Muscle of leg (tissue), 11 donors: ENCODE measurements around the gene IWS1. TPM values are rescaled to one million over a fixed set of nuclear protein-coding genes. Genes with fewer than 3 reads are reported as not detected.

Experiments
- DNase-seq: peaks from one replicate; pipeline ENCODE4 v3.0.0; 2013
- H3K27ac ChIP-seq: one replicate; pipeline ENCODE4 v1.5.1; 2013; ENCODE audit warnings: mild to moderate bottlenecking, low read length, control low read depth
- H3K27me3 ChIP-seq: one replicate; pipeline ENCODE4 v1.6.1; 2013; ENCODE audit warnings: low read length; ENCODE audit not compliant: control insufficient read depth, insufficient read depth
- H3K36me3 ChIP-seq: one replicate; pipeline ENCODE4 v1.6.1; 2013; ENCODE audit warnings: low read length; ENCODE audit not compliant: control insufficient read depth, insufficient read depth
- H3K4me1 ChIP-seq: one replicate; pipeline ENCODE4 v1.6.1; 2013; ENCODE audit warnings: low read length; ENCODE audit not compliant: control insufficient read depth, insufficient read depth
- H3K4me3 ChIP-seq: one replicate; pipeline ENCODE4 v1.5.1; 2013; ENCODE audit warnings: low read length, control low read depth
- H3K9me3 ChIP-seq: replicated peaks from 2 replicates; pipeline ENCODE4 v1.6.1; 2013; ENCODE audit warnings: low read depth, low read length; ENCODE audit not compliant: control insufficient read depth
- WGBS: methylation state at CpG from one replicate; pipeline ENCODE4 v1.1.5; 2013; ENCODE audit warnings: missing lambda C conversion rate; ENCODE audit not compliant: insufficient coverage; 5-methylcytosine and 5-hydroxymethylcytosine counted together
- polyA plus RNA-seq, 8 donors: library from polyadenylated mRNA; unstranded; fragments of 120-200 nt; gene quantifications; one replicate each; pipeline versions ENCODE4 v1.2.1 to v1.2.3, GENCODE V29; 2013; ENCODE audit warnings: inconsistent platforms in 1 of 8, low replicate concordance in 1 of 8; ENCODE audit not compliant: insufficient read length in 8 of 8, insufficient read depth in 1 of 8
- total RNA-seq: library from RNA; stranded (reverse); fragments of 120-200 nt; gene quantifications from one replicate; pipeline ENCODE4 v1.2.4, GENCODE V29; 2013

IWS1 gene
- total and polyA plus RNA-seq, 9 donors: 43.0 to 58.5 (median 48.7) TPM

DNA sequence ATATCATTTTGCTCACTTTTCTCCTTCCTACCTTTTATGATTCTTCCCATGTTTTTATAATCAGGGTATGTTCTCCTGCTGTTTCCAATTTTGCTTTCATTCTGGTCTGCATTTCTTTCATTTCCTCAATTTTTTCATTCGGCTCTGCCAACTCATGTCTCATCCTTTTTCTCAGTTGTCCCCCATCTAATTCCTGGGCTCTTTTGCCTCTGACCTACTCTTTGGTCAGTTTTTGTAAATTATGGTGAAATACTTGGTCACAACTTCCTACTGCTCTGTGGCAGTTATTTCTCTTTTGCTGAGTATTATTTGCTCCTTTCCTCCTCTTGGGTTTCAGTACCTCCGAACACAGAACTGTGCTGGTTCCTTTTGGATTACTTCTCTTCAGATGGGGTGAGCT, 36.6 kb upstream of the IWS1 start:
- no CpG with 5 or more reads among the region's 2 CpGs for WGBS
- Histone ChIP-seq H3K27ac (no peak overlapping the region), H3K9me3 (no peaks in the 10 kb centered on the region), H3K4me3 (no peak overlapping the region), H3K27me3 (peaks cover 7% of the 10 kb centered on the region), H3K4me1 (no peaks in the 10 kb centered on the region), H3K36me3 (no peaks in the 10 kb centered on the region)
- DNase-seq: no peak

DNA sequence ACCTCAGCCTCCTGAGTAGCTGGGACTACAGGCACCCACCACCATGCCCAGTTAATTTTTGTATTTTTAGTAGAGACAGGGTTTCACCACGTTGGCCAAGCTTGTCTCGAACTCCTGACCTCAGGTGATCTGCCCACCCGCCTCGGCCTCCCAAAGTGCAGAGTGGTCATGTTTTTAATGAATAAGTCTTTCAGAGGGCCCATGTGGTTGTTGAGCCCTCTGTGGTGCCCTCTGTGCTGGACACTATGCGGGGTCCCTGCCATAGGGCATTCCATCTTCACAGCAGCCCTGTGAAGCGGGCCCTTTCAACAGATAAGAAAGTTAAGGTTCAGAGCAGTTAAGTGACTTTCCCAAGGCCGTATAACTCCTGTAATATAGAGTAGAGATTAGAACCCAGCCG, 35.1 kb upstream of the IWS1 start:
- H3K4me3 ChIP-seq: no peak overlapping the region
- no peaks in the 10 kb centered on the region for H3K9me3 ChIP-seq
- H3K36me3 ChIP-seq: no peaks in the 10 kb centered on the region
- DNase-seq: no peak
- no peak overlapping the region for H3K27ac ChIP-seq
- 88% methylated on average over 5 of the region's 8 CpGs for WGBS
- H3K27me3 ChIP-seq: peaks cover 5% of the 10 kb centered on the region
- H3K4me1 ChIP-seq: no peaks in the 10 kb centered on the region

DNA sequence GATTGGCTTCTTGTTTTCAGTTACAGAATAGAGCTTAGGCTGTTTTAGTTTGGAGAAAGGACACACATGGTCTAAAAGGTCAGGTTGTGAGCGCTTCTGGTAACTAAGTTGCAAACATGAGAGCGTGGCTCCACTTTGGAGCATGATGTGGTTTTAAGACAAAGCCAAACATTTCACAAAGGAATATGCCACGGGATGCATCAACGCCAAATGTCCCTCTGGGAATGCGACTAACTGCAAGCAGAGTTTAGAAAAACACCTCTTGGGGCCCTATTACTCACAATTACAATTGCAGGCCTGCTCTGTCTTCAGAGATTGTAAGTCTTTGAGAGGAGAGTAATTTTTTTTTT, 34.6 kb upstream of the IWS1 start:
- H3K27ac ChIP-seq: no peak overlapping the region
- no peaks in the 10 kb centered on the region for H3K4me1 ChIP-seq
- no peaks in the 10 kb centered on the region for H3K36me3 ChIP-seq
- no peak for DNase-seq
- H3K9me3 ChIP-seq: no peaks in the 10 kb centered on the region
- no peak overlapping the region for H3K4me3 ChIP-seq
- peaks cover 5% of the 10 kb centered on the region for H3K27me3 ChIP-seq
- WGBS: 85% methylated on average over 2 of the region's 5 CpGs

DNA sequence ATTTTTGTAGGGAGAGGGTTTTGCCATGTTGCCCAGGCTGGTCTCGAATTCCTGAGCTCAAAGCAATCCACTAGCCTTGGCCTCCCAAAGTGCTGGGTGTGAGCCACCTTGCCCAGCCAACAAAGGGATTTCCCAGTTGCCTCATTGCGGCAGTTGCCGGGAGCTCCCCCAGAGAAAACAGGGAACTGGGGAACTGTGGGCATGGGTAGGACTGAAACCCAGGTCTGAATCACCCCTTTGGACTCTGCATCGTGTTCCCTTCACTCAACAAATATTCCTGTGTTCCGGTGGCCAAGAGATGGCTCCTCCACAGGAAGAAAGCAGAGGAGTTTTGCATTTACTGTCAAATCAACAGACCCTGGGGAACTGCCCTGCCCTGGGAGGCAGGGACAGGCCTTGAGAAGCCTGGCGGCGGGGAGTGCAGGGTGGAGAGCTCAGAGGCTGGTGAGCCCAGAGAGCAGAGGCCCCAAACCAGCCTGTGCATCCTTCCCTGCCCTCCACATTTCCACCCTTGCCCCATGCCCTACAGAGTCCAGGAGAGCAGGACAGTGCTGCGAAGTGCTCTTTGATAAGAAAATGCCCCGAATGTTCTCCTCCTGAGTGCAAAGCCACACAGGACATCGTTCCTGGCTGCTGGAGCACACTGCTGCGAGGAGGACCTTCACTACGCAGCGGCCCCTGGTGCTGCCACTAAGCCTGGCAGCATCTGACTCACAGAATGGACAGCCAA, 34.1 kb upstream of the IWS1 start:
- no peak overlapping the region for H3K27ac ChIP-seq
- no peak for DNase-seq
- 66% methylated on average over 10 of the region's 13 CpGs for WGBS
- no peaks in the 10 kb centered on the region for H3K4me1 ChIP-seq
- H3K9me3 ChIP-seq: no peaks in the 10 kb centered on the region
- peaks cover 5% of the 10 kb centered on the region for H3K27me3 ChIP-seq
- no peaks in the 10 kb centered on the region for H3K36me3 ChIP-seq
- H3K4me3 ChIP-seq: no peak overlapping the region

DNA sequence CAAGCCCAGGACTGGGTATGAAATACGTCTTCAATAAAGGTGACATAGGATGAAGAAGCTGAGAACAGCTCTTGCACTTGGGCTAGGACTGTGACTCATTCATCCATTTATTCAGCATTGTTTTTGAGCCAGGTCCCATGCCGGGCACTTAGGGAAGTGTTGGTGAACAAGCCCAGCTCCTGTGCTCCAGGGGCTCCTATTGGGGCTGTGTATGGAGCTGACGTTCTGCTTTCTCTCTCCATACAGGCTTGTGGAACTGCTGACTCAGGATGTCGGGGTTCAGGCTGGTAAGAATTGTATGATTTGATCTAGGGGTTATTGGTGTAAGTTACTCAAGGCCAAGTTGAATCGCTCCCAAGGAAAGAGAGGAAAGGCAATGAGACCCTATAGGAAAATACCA, 33.2 kb upstream of the IWS1 start:
- H3K27ac ChIP-seq: no peak overlapping the region
- H3K36me3 ChIP-seq: no peaks in the 10 kb centered on the region
- 65% methylated on average over 2 of the region's 5 CpGs for WGBS
- no peaks in the 10 kb centered on the region for H3K4me1 ChIP-seq
- H3K4me3 ChIP-seq: no peak overlapping the region
- DNase-seq: no peak
- H3K9me3 ChIP-seq: no peaks in the 10 kb centered on the region
- H3K27me3 ChIP-seq: peaks cover 5% of the 10 kb centered on the region

DNA sequence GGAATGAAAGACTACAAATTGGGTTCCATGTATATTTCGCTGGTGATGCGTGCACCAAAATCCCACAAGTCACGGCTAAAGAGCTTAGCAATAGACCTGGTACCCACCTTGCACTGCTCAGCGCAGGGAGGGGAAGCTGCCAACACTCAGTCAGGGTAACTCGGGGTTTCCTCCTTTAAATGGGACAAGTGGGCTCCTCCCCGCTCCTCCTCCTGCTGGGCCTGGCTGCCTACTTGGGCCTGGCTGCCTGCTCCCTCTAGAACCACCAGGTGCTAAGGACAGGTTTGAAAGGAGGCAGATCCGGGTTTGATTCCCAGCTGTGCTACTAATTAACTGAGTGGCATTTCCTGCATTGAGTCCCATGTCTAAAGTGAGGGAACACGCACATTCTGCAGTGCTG, 32.6 kb upstream of the IWS1 start:
- no peak for DNase-seq
- no peaks in the 10 kb centered on the region for H3K4me1 ChIP-seq
- H3K27ac ChIP-seq: no peak overlapping the region
- peaks cover 5% of the 10 kb centered on the region for H3K27me3 ChIP-seq
- no peaks in the 10 kb centered on the region for H3K36me3 ChIP-seq
- WGBS: 71% methylated on average over 8 of the region's 8 CpGs
- H3K4me3 ChIP-seq: no peak overlapping the region
- H3K9me3 ChIP-seq: no peaks in the 10 kb centered on the region

DNA sequence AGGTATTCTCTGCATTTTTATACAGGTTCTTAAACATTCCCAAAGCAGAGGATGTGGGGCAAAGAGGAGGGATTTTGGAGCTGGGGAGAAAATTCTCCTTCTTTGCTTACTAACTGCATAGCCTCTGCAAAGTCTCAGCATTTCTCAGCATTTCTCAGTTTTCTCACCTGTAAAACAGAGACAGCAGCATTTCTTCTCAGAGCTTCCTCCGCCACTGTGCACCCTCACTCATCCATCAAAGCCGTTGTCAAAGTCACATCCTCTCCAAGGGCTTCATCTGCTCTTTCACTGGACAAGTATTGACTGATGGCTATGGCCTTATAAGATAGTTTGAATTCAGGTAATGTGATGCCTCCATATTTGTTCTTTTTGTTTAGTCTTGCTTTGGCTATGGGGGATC, 26.6 kb upstream of the IWS1 start:
- Histone ChIP-seq H3K36me3 (no peaks in the 10 kb centered on the region), H3K4me3 (no peak overlapping the region), H3K27me3 (no peaks in the 10 kb centered on the region), H3K4me1 (no peaks in the 10 kb centered on the region), H3K27ac (no peak overlapping the region), H3K9me3 (no peaks in the 10 kb centered on the region)
- no peak for DNase-seq
- 80% methylated on average over 1 of the region's 2 CpGs for WGBS

DNA sequence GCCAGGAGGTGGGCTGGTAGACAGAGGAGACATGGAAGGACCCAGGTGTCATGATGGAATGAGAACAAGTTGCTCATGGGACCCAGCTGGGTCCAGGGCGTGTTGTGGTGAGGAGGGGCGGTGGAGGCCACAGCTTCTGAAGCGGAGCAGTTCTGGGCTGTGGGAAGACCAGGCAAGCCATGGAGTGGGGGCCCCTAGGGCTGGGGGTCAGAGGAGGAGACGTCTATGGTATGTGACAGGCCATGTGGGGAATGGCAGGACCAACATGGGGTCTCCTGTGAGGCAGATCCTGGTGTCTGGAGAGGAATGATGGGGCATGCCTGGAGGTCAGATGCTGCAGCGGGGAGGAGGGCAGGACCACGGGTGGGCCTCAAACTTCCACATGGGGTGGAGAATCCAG, 26.0 kb upstream of the IWS1 start:
- 82% methylated on average over 5 of the region's 6 CpGs for WGBS
- no peaks in the 10 kb centered on the region for H3K36me3 ChIP-seq
- no peaks in the 10 kb centered on the region for H3K4me1 ChIP-seq
- no peaks in the 10 kb centered on the region for H3K27me3 ChIP-seq
- H3K4me3 ChIP-seq: no peak overlapping the region
- H3K9me3 ChIP-seq: no peaks in the 10 kb centered on the region
- H3K27ac ChIP-seq: no peak overlapping the region
- DNase-seq: no peak

DNA sequence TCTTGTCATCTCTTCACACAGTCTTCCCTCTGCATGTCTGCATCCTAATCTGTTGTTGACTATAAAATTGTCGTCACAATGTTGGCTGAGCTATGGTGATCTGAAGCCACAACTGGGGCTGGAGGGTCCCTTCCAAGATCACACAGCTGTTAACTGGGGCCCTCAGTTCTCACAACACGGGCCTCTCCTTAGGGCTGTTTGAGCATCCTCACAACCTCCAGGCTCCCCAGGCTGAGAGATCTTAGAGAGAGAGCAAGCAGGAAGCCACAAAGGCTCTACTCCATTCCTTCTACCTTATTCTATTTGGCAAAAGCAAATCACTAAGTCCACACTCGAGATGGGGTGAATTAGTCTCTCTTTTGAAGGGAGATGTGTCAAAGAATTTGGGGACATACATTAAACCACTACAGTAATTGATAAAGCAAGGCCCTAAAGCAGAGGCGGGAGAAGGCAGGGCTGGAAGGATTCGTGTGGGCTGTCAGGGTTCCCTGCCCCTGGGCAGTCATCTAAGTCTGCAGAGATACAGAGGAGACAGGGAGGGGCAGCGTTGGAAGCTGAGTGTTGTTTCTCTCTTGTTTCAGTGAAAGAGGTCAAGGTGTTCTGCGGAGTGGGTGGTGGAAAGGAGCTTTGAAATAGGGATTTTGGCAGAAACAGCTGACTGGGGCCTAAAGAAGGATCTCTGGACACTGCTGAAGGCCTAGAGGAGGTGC, 25.1 kb upstream of the IWS1 start:
- no peak for DNase-seq
- H3K4me1 ChIP-seq: no peaks in the 10 kb centered on the region
- no peak overlapping the region for H3K4me3 ChIP-seq
- no peak overlapping the region for H3K27ac ChIP-seq
- H3K36me3 ChIP-seq: no peaks in the 10 kb centered on the region
- WGBS: 61% methylated on average over 5 of the region's 7 CpGs
- H3K27me3 ChIP-seq: no peaks in the 10 kb centered on the region
- H3K9me3 ChIP-seq: no peaks in the 10 kb centered on the region

DNA sequence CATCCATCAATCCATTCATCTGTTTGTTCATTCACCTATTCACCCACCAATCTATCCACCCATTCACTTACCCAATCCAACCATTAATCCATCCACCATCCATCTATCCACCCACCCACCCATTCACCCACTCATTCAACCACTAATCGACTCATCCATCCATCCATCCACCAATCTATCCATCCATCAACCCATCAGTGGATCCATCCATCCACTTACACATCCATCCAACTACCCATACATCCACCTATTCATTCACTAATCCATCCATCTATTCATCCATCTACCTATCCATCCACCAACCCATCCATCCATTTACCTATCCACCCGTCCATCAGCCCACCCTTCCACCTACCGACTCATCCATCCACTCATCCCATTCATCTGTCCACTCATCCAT, 20.5 kb upstream of the IWS1 start:
- H3K9me3 ChIP-seq: no peaks in the 10 kb centered on the region
- 77% methylated on average over 3 of the region's 3 CpGs for whole genome bisulfite sequencing
- peaks cover 9% of the 10 kb centered on the region for H3K4me1 ChIP-seq
- no peaks in the 10 kb centered on the region for H3K27me3 ChIP-seq
- no peak for DNase-seq
- H3K27ac ChIP-seq: no peak overlapping the region
- H3K4me3 ChIP-seq: no peak overlapping the region
- no peaks in the 10 kb centered on the region for H3K36me3 ChIP-seq
